NT2/D1 (cell line): Measurements from ENCODE around the gene USP47.

Source experiments
- SUZ12 ChIP-seq: IDR thresholded peaks from 2 replicates; pipeline ENCODE4 v1.6.1; 2011; ENCODE audit not compliant: insufficient read length, insufficient read depth; ENCODE audit errors: extremely low read depth
- YY1 ChIP-seq: IDR thresholded peaks from 2 replicates; pipeline ENCODE4 v1.6.1; 2011; ENCODE audit not compliant: insufficient read length, insufficient read depth
- ZNF274 ChIP-seq: IDR thresholded peaks from 2 replicates; pipeline ENCODE4 v1.6.1; 2011; ENCODE audit warnings: mild to moderate bottlenecking, low read depth, low read length

GRCh38 chr11:11817957-11818356, 23.8 kb upstream of the USP47 start:
- no peak for TF ChIP-seq ZNF274
- no peak for TF ChIP-seq YY1
- no peak for TF ChIP-seq SUZ12
